Endothelial cell (in vitro differentiated cells): ENCODE data around the gene SPOPL. TPM values are rescaled to one million over a fixed set of nuclear protein-coding genes. Genes with fewer than 3 reads are reported as not detected.
"Not testable (repeated sequence)": the region's sequence is repeated elsewhere in the genome, so short reads cannot be mapped to it uniquely, and the experiment has no call there.

ENCODE experiments used
- DNase-seq: peaks from one replicate; pipeline ENCODE4 v3.0.0; 2021; ENCODE audit warnings: low spot score
- H3K27ac Mint-ChIP-seq: one replicate; pipeline ENCODE4 v1.8.0; 2021; ENCODE audit warnings: mixed read lengths, inconsistent platforms; ENCODE audit not compliant: unreplicated experiment
- H3K27me3 Mint-ChIP-seq: one replicate; pipeline ENCODE4 v1.8.0; 2021; ENCODE audit warnings: mild to moderate bottlenecking, moderate library complexity, mixed read lengths, inconsistent platforms; ENCODE audit not compliant: unreplicated experiment
- H3K36me3 Mint-ChIP-seq: one replicate; pipeline ENCODE4 v1.8.0; 2021; ENCODE audit warnings: mild to moderate bottlenecking, low read depth, mixed read lengths, inconsistent platforms; ENCODE audit not compliant: unreplicated experiment
- H3K4me1 Mint-ChIP-seq: one replicate; pipeline ENCODE4 v1.8.0; 2021; ENCODE audit warnings: mild to moderate bottlenecking, mixed read lengths, inconsistent platforms; ENCODE audit not compliant: unreplicated experiment
- H3K4me3 Mint-ChIP-seq: one replicate; pipeline ENCODE4 v1.8.0; 2021; ENCODE audit warnings: mild to moderate bottlenecking, mixed read lengths, inconsistent platforms; ENCODE audit not compliant: unreplicated experiment
- H3K9me3 Mint-ChIP-seq: one replicate; pipeline ENCODE4 v1.8.0; 2021; ENCODE audit warnings: mixed read lengths, inconsistent platforms; ENCODE audit not compliant: unreplicated experiment
- CTCF ChIP-seq: fragments of 200-600 bp; sonication (generic); IDR thresholded peaks from one replicate; pipeline ENCODE4 v1.5.0; 2021; ENCODE audit warnings: antibody characterized with exemption; ENCODE audit not compliant: unreplicated experiment
- total RNA-seq: library from RNA; stranded (reverse); fragmentation: NEBNext Ultra II Directional; extraction: Animal tissue kit (Norgen Biotek cat#: 25700); gene quantifications from one replicate; pipeline ENCODE4 v1.2.1, GENCODE V29; 2021; ENCODE audit not compliant: unreplicated experiment

Gene SPOPL
- total RNA-seq, 1 donor from 2014 or later: 27.8 TPM

DNA sequence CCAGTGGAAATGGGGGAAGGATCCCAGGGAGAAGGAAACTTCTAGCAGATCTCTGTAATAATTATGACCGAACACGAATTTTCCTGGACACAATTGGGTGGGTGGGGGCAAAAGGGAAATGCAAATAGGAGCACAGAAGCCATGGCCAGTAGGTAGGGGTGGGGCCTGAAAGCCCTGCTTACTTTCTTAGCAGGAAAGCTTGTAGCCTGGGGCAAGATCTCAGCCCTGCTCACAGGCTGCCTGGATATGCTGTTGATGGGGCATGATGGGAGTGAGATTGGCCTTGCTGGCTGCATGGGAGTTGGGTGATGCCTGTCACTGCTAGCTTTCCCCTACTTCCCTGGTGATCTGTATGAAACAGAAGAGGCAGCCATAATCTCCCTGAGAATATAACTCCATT, 45.9 kb upstream of the SPOPL start:
- peaks cover 2% of the 10 kb centered on the region for H3K27me3 Mint-ChIP-seq
- no peak for DNase-seq
- H3K4me3 Mint-ChIP-seq: no peak overlapping the region
- H3K27ac Mint-ChIP-seq: no peak overlapping the region
- H3K4me1 Mint-ChIP-seq: peaks cover 14% of the 10 kb centered on the region
- H3K36me3 Mint-ChIP-seq: no peaks in the 10 kb centered on the region
- no peaks in the 10 kb centered on the region for H3K9me3 Mint-ChIP-seq
- TF ChIP-seq CTCF: no peak

DNA sequence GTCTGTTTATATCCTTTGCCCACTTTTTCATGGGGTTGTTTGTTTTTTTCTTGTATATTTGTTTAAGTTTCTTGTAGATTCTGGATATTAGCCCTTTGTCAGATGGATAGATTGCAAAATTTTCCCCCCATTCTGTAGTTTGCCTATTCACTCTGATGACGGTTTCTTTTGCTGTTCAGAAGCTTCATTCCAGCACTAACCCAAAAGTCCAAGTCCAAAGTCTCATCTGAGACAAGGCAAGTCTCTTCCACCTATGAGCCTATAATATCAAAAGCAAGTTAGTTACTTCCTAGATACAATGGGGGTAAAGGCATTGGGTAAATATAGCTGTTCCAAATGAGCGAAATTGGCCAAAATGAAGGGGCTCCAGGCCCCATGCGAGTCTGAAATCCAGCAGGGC, 38.9 kb upstream of the SPOPL start:
- H3K4me3 Mint-ChIP-seq, H3K27ac Mint-ChIP-seq, H3K27me3 Mint-ChIP-seq, H3K9me3 Mint-ChIP-seq, H3K4me1 Mint-ChIP-seq, H3K36me3 Mint-ChIP-seq, DNase-seq: not testable (repeated sequence)

DNA sequence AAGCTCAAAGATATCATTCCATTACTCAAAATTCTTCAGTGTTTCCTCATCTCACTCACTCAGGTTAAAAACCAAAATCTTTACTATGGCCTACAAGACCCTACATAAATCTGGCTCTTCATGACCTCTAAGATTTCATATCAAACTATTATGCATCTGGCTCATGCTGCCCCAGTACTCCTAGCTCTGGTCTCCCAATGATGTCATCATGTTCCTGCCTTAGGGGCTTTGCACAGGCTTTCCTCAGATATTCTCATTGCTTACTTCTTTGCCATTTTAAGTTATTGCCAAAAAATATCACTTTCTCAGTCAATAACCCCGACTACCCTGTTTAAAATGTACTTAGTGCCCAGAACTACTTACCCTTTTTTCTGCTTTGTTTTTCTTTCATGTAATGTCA, 33.0 kb upstream of the SPOPL start:
- Mint-ChIP-seq H3K36me3 (no peaks in the 10 kb centered on the region), H3K9me3 (no peaks in the 10 kb centered on the region)

DNA sequence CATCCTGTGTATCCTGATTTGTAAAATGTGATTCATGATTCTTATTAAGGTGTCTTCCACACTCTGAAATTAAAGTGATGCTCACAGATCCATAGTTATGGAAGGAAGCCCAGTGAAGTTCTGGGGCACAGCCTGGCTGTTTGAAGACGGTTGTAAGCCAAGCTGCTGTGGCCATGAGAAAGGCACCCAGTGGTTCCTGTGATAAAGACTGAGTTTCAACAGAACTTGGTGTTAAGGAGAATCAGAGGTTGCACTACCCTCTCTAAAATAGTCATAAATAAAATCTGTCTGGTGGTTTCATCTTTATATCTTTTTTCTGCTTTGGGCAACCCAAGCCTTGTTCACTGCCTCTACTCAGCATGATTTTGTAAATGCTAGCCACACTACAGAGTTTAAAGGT, 32.2 kb upstream of the SPOPL start:
- Mint-ChIP-seq H3K4me3 (no peak overlapping the region), H3K27ac (no peak overlapping the region), H3K27me3 (no peaks in the 10 kb centered on the region), H3K9me3 (no peaks in the 10 kb centered on the region), H3K36me3 (no peaks in the 10 kb centered on the region), H3K4me1 (peaks cover 17% of the 10 kb centered on the region)
- DNase-seq: no peak
- no peak for TF ChIP-seq CTCF

More for the DNA sequence above, 33.0 kb upstream of the SPOPL start:
- no peak for TF ChIP-seq CTCF
- no peak overlapping the region for H3K4me3 Mint-ChIP-seq
- peaks cover 9% of the 10 kb centered on the region for H3K4me1 Mint-ChIP-seq
- H3K27me3 Mint-ChIP-seq: no peaks in the 10 kb centered on the region
- H3K27ac Mint-ChIP-seq: no peak overlapping the region
- no peak for DNase-seq

DNA sequence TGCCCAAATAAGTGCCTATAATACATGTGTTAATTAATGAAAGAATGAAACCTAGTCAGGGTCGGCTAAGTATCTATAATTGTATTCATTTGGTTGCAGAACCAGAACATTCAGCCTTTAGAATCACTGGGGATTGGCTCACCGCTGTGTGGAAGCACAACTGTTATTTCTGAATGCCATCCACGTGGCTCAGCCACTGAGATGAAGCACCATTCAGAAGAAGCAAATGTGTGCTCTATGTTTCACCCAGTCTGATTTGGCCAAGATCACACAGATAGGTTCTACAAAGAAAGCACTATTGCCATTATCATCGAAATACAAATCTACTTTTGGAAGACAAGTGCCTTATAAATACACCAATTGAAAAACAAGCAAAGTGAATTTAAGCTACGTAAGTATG, 30.6 kb upstream of the SPOPL start:
- no peak overlapping the region for H3K27ac Mint-ChIP-seq
- no peaks in the 10 kb centered on the region for H3K9me3 Mint-ChIP-seq
- DNase-seq: no peak
- no peaks in the 10 kb centered on the region for H3K27me3 Mint-ChIP-seq
- TF ChIP-seq CTCF: no peak
- H3K4me1 Mint-ChIP-seq: peaks cover 27% of the 10 kb centered on the region
- no peak overlapping the region for H3K4me3 Mint-ChIP-seq
- no peaks in the 10 kb centered on the region for H3K36me3 Mint-ChIP-seq
